K562 (cell line): ENCODE results near the gene RGS19. TPM values are rescaled to one million over a fixed set of nuclear protein-coding genes. Genes with fewer than 3 reads are reported as not detected.
A peak's percentile ranks its signal among the peaks of the same experiment; 100 is the strongest.

Experiments
- ATAC-seq: fragments of 200-7000 bp; cut with Tn5 transposase; 3 replicates; pipeline ENCODE4 v1.9.1; 2020; ENCODE audit warnings: moderate library complexity
- BruUV-seq: library from RNA; stranded (reverse); fragments of 400-500 nt; replicated peaks from 2 replicates; lab custom pipeline; 2021; lab: Mats Ljungman, UMichigan
- CTCF ChIA-PET: fragments of 300-600 bp; formaldehyde crosslinking; extraction: SDS; loops from one replicate; lab custom pipeline; 2021; ENCODE audit warnings: low intra/inter-chr PET ratio; lab: Yijun Ruan, JAX
- POLR2A ChIA-PET: fragments of 300-600, 350-650 bp; sonication (Branson Sonifier 250); formaldehyde crosslinking; extraction: SDS; loops from one replicate; lab custom pipeline; 2021; ENCODE audit warnings: antibody characterized with exemption, inconsistent platforms; lab: Yijun Ruan, JAX
- DNase-seq, 4 experiments: peaks; one replicate each; pipeline versions ENCODE4 v3.0.0 to v3.0.0-alpha.2; 2011 to 2018; ENCODE audit warnings: low spot score in 3 of 4, mixed read lengths in 3 of 4; ENCODE audit errors: extremely low read depth in 1 of 4
- FAIRE-seq: peaks from 2 replicates; lab custom pipeline; 2011; peaks lifted over from hg19 to GRCh38; lab: Jason Lieb, UNC
- H2AFZ ChIP-seq: 2 replicates; pipeline ENCODE4 v1.6.0; 2011; ENCODE audit warnings: low read depth, low read length, control low read depth, inconsistent platforms
- H3K27ac ChIP-seq: fragments of 200-600 bp; 3 replicates; pipeline ENCODE4 v1.8.0; 2011; ENCODE audit warnings: low read depth, mild to moderate bottlenecking, control low read depth, inconsistent platforms, low read length, moderate library complexity, mixed read lengths; ENCODE audit errors: extremely low read depth
- H3K27me3 ChIP-seq, 2 experiments: fragments of 300-600 bp in 1 of 2; 2 replicates in 1 of 2; 3 replicates in 1 of 2; pipeline versions ENCODE4 v1.6.0 to v1.8.0; 2011; ENCODE audit warnings: inconsistent platforms in 2 of 2, low read length in 2 of 2, mild to moderate bottlenecking in 1 of 2, mixed read lengths in 1 of 2, moderate library complexity in 1 of 2; ENCODE audit not compliant: control insufficient read depth in 2 of 2, insufficient read depth in 2 of 2
- H3K36me3 ChIP-seq: fragments of 300-600 bp; 3 replicates; pipeline ENCODE4 v1.8.0; 2011; ENCODE audit warnings: mild to moderate bottlenecking, low read length, inconsistent platforms; ENCODE audit not compliant: control insufficient read depth, insufficient read depth
- H3K4me1 ChIP-seq, 2 experiments: fragments of 200-600 bp in 1 of 2; replicated peaks in 1 of 2; 2 replicates in 1 of 2; 3 replicates in 1 of 2; pipeline versions ENCODE4 v1.5.1 to v1.8.0; 2011; ENCODE audit warnings: inconsistent platforms in 2 of 2, low read length in 2 of 2, mild to moderate bottlenecking in 1 of 2, mixed read lengths in 1 of 2, moderate library complexity in 1 of 2; ENCODE audit not compliant: control insufficient read depth in 2 of 2, insufficient read depth in 2 of 2
- H3K4me2 ChIP-seq: 2 replicates; pipeline ENCODE4 v1.6.1; 2011; ENCODE audit warnings: low read length, control low read depth, inconsistent platforms, mixed read lengths; ENCODE audit not compliant: insufficient read depth
- H3K4me3 ChIP-seq: fragments of 200-600 bp; sonication (generic), shearing (Covaris generic); 2 replicates; pipeline ENCODE4 v1.5.1; 2016; ENCODE audit warnings: control low read depth, inconsistent platforms
- H3K79me2 ChIP-seq: fragments of 200-600 bp; 3 replicates; pipeline ENCODE4 v1.8.0; 2011; ENCODE audit warnings: low read length, inconsistent platforms; ENCODE audit not compliant: control insufficient read depth, insufficient read depth
- H3K9ac ChIP-seq, 2 experiments: 2 replicates each; pipeline versions ENCODE4 v1.6.0 to v1.6.1; 2011; ENCODE audit warnings: low read depth in 2 of 2, low read length in 2 of 2, control low read depth in 1 of 2, inconsistent platforms in 1 of 2, mild to moderate bottlenecking in 1 of 2, mixed read lengths in 1 of 2; ENCODE audit not compliant: insufficient read depth in 1 of 2
- H3K9me1 ChIP-seq: one replicate; pipeline ENCODE4 v1.6.0; 2011; ENCODE audit warnings: inconsistent platforms, mild to moderate bottlenecking, low read length, moderate library complexity; ENCODE audit not compliant: control insufficient read depth, insufficient read depth
- H3K9me3 ChIP-seq: replicated peaks from 2 replicates; pipeline ENCODE4 v1.5.1; 2011; ENCODE audit warnings: low read depth, low read length, inconsistent platforms; ENCODE audit not compliant: control insufficient read depth, insufficient read depth
- H4K20me1 ChIP-seq: replicated peaks from 2 replicates; pipeline ENCODE4 v1.6.1; 2011; ENCODE audit warnings: low read length, inconsistent platforms, mixed read lengths; ENCODE audit not compliant: control insufficient read depth, insufficient read depth
- PKNOX1 ChIP-seq: fragments of 450-650 bp; IDR thresholded peaks from 2 replicates; pipeline ENCODE4 v1.6.1; 2016
- RBM15 ChIP-seq: fragments of 200-400 bp; formaldehyde crosslinking; IDR thresholded peaks from 2 replicates; pipeline ENCODE4 v1.6.1; 2018; ENCODE audit warnings: mild to moderate bottlenecking, low read length, moderate library complexity; ENCODE audit not compliant: insufficient read depth
- SRSF3 ChIP-seq: fragments of 200-400 bp; formaldehyde crosslinking; IDR thresholded peaks from 2 replicates; pipeline ENCODE4 v1.6.1; 2016; ENCODE audit warnings: mild to moderate bottlenecking, low read length, moderate library complexity; ENCODE audit not compliant: insufficient read depth
- ZBTB7A ChIP-seq: IDR thresholded peaks from 2 replicates; pipeline ENCODE4 v1.6.1; 2011; ENCODE audit warnings: low read depth, mild to moderate bottlenecking, low read length, moderate library complexity, borderline replicate concordance; ENCODE audit not compliant: control insufficient read depth
- WGBS: fragments of 100-300 bp; shearing (Covaris generic); methylation state at CpG from one replicate; pipeline ENCODE4 v1.1.6; 2016; ENCODE audit warnings: low coverage, mixed read lengths; ENCODE audit not compliant: insufficient coverage; ENCODE audit errors: missing lambda C conversion rate; 5-methylcytosine and 5-hydroxymethylcytosine counted together
- in situ Hi-C: fragments of 300-500 bp; cut with MboI; formaldehyde crosslinking; loops from 4 replicates; pipeline ENCODE4 v1.15.0; 2018; ENCODE audit warnings: inconsistent platforms, mixed read lengths
- intact Hi-C: fragments of 100-400 bp; cut with micrococcal nuclease; formaldehyde crosslinking; loops from 2 replicates; pipeline ENCODE4 v1.14.2; 2022
- polyA plus RNA-seq, 8 experiments: library from polyadenylated mRNA; depleted of rRNA in 4 of 8; stranded (reverse) in 5 of 8; unstranded in 3 of 8; fragments of >200 nt; fragmentation: Nextera tagmentation in 2 of 8; fragmentation: Illumina TruSeq in 1 of 8; extraction: Ambion mirVana in 2 of 8; extraction: Trizol in 1 of 8; gene quantifications; 2 replicates each; pipeline versions ENCODE4 v1.2.1 to v1.2.3, GENCODE V29; 2011 to 2014; ENCODE audit warnings: inconsistent platforms in 1 of 8, missing spikeins in 1 of 8
- total RNA-seq, 7 experiments: library from RNA; depleted of rRNA in 6 of 7; stranded (reverse); fragments of >200 nt in 6 of 7; fragmentation: Illumina TruSeq in 2 of 7; extraction: Trizol in 2 of 7; gene quantifications; 2 replicates each; pipeline versions ENCODE4 v1.2.1 to v1.2.3, GENCODE V29; 2011 to 2021; ENCODE audit warnings: low replicate concordance in 1 of 7

Gene RGS19
- total and polyA plus RNA-seq, 9 of the 15 experiments (the other 6 are each of a cell fraction or from before 2014, with no cell fraction given) = 0.41 to 23.7 (median 14.6) TPM

DNA sequence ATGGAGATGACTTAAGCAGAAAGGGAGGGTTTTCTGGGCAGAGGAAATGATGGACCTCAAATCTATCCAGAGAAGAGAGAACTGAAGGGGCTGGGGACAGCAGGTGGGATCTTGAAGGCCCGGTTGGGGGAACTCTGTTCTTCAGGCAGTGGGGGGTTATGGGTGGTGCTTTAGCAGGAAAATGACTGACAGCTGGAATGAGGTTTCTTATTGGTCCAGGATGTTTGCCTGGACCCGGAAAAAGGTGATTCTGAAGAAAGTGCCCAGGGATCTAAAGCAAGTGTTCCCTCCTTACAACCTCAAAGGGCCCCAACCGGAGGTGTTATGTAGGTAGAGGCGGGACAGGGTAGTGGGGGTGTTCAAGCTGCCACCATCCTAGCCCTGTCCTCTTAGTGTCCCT lies 16.1 kb upstream of the RGS19 start:
- Histone ChIP-seq H4K20me1 (no peaks in the 10 kb centered on the region), H3K9me1 (no peaks in the 10 kb centered on the region), H3K27me3 (peaks cover 11 to 30% of the 10 kb centered on the region in 2 experiments; a peak in 4 of 5 replicates), H2AFZ (no peak overlapping the region), H3K9ac (no peak overlapping the region), H3K4me2 (no peak overlapping the region), H3K9me3 (no peaks in the 10 kb centered on the region), H3K27ac (no peak overlapping the region), H3K4me3 (no peak overlapping the region), H3K79me2 (no peaks in the 10 kb centered on the region), H3K4me1 (peaks cover 0 to 27% of the 10 kb centered on the region in 2 experiments; a peak in 2 of 5 replicates), H3K36me3 (no peaks in the 10 kb centered on the region)
- in situ Hi-C loops (no loop called here), intact Hi-C loops (no loop called here)
- TF ChIP-seq SRSF3 = no peak
- TF ChIP-seq PKNOX1 = peak; percentile 76
- BruUV-seq = no TSS peak
- 2% methylated on average over 4 of the region's 4 CpGs for WGBS
- ATAC-seq = no peak
- DNase-seq = no peak
- ChIA-PET CTCF (no interaction called here), POLR2A (no interaction called here)
- FAIRE-seq = no peak

GRCh38 chr20:64093013-64093503 lies 13.7 kb upstream of the RGS19 start:
- Histone ChIP-seq H2AFZ (no peak overlapping the region), H3K9me1 (no peaks in the 10 kb centered on the region), H3K27me3 (peaks cover under 1 to 14% of the 10 kb centered on the region in 2 experiments; a peak in 4 of 5 replicates), H3K36me3 (no peaks in the 10 kb centered on the region), H3K4me2 (no peak overlapping the region), H3K9me3 (no peaks in the 10 kb centered on the region), H3K4me1 (peaks cover 0 to 26% of the 10 kb centered on the region in 2 experiments; a peak in 2 of 5 replicates), H3K4me3 (no peak overlapping the region), H3K27ac (no peak overlapping the region), H3K79me2 (no peaks in the 10 kb centered on the region), H4K20me1 (peaks cover 9% of the 10 kb centered on the region; the same call in 1 of the 2 replicates), H3K9ac (no peak overlapping the region)
- POLR2A ChIA-PET = no interaction called here
- no TSS peak for BruUV-seq
- intact Hi-C loops (no loop called here), in situ Hi-C loops (no loop called here)
- TF ChIP-seq RBM15 = no peak
- TF ChIP-seq ZBTB7A = peak; percentile 53; the same call in 1 of the 2 replicates
- 12% methylated on average over 5 of the region's 9 CpGs for WGBS
- CTCF ChIA-PET = no interaction called here
- DNase-seq (peak in 3 of 4 experiments; percentile 32 to 41 (median 39)), ATAC-seq (peak; percentile 69), FAIRE-seq (no peak)
